ENCODE measurements around the gene TAF3.

Gene TAF3

GRCh38 chr10:7967035-7967434, 148.7 kb downstream of the TAF3 start:
- DNase-seq (ENCODE audit: low read depth in 2 of 2), result no peak

GRCh38 chr10:7968510-7969112, 150.3 kb downstream of the TAF3 start:
- no peak for DNase-seq (ENCODE audit: low read depth in 2 of 2)

- no peak for DNase-seq (ENCODE audit: low read depth in 2 of 2)
Measured at GRCh38 chr10:7969623-7970022, 151.3 kb downstream of the TAF3 start.

- no peak for DNase-seq (ENCODE audit: low read depth in 2 of 2)
Measured at GRCh38 chr10:7971949-7972348, 153.6 kb downstream of the TAF3 start.

GRCh38 chr10:7972367-7972766, 154.1 kb downstream of the TAF3 start:
- no peak for DNase-seq (ENCODE audit: low read depth in 2 of 2)

- no peak for DNase-seq (ENCODE audit: low read depth in 2 of 2)
Measured at GRCh38 chr10:7980196-7980595, 161.9 kb downstream of the TAF3 start.

GRCh38 chr10:7982727-7983126, 164.4 kb downstream of the TAF3 start:
- DNase-seq (ENCODE audit: low read depth in 2 of 2), result no peak

- no peak for DNase-seq (ENCODE audit: low read depth in 2 of 2)
Measured at GRCh38 chr10:7984325-7984724, 166.0 kb downstream of the TAF3 start.

- DNase-seq (ENCODE audit: low read depth in 2 of 2), result no peak
Measured at GRCh38 chr10:7984896-7985295, 166.6 kb downstream of the TAF3 start.

GRCh38 chr10:7986851-7987250, 168.5 kb downstream of the TAF3 start:
- DNase-seq (ENCODE audit: low read depth in 2 of 2), result no peak

- no peak for DNase-seq (ENCODE audit: low read depth in 2 of 2)
Measured at GRCh38 chr10:7988989-7989388, 170.7 kb downstream of the TAF3 start.

- no peak for DNase-seq (ENCODE audit: low read depth in 2 of 2)
Measured at GRCh38 chr10:7998831-7999230, 180.5 kb downstream of the TAF3 start.

GRCh38 chr10:8004469-8005000, 186.2 kb downstream of the TAF3 start:
- DNase-seq (ENCODE audit: low read depth in 2 of 2), result no peak

- DNase-seq (ENCODE audit: low read depth in 2 of 2), result no peak
Measured at GRCh38 chr10:8006274-8006999, 188.1 kb downstream of the TAF3 start.

- no peak for DNase-seq (ENCODE audit: low read depth in 2 of 2)
Measured at GRCh38 chr10:8009031-8009430, 190.7 kb downstream of the TAF3 start.

- no peak for DNase-seq (ENCODE audit: low read depth in 2 of 2)
Measured at GRCh38 chr10:8013006-8013405, 194.7 kb downstream of the TAF3 start.

- no peak for DNase-seq (ENCODE audit: low read depth in 2 of 2)
Measured at GRCh38 chr10:8013619-8014018, 195.3 kb downstream of the TAF3 start.

- DNase-seq (ENCODE audit: low read depth in 2 of 2), result no peak
Measured at GRCh38 chr10:8014649-8015048, 196.3 kb downstream of the TAF3 start.

GRCh38 chr10:8017277-8017676, 199.0 kb downstream of the TAF3 start:
- no peak for DNase-seq (ENCODE audit: low read depth in 2 of 2)

- DNase-seq (ENCODE audit: low read depth in 2 of 2), result no peak
Measured at GRCh38 chr10:8023321-8023720, 205.0 kb downstream of the TAF3 start.

GRCh38 chr10:8023851-8024250, 205.5 kb downstream of the TAF3 start:
- no peak for DNase-seq (ENCODE audit: low read depth in 2 of 2)

- DNase-seq (ENCODE audit: low read depth in 2 of 2), result no peak
Measured at GRCh38 chr10:8026349-8027259, 208.3 kb downstream of the TAF3 start.

All from stimulated activated CD4-positive, alpha-beta T cell treated with anti-CD3 and anti-CD28 coated beads, Interleukin-1b, Interleukin-23, amount 100 ng/mL, for 1 hour (primary cell).